GM21576 (cell line): ENCODE measurements around the gene C1QC.

Experiments used
- ATAC-seq: cut with Tn5 transposase; IDR thresholded peaks from one replicate; pipeline ENCODE4 v1.9.1; 2021; ENCODE audit warnings: mild to moderate bottlenecking, moderate library complexity; ENCODE audit not compliant: unreplicated experiment

Gene C1QC

GRCh38 chr1:22643381-22643780, at the start of gene C1QC:
C1QC (plus strand) TSS chr1:22643633; CDS start chr1:22644024, 391 bp downstream.
- no peak for ATAC-seq

- ATAC-seq = no peak
These were observed 49.0 kb upstream of the C1QC start for GRCh38 chr1:22594396-22594795.

- ATAC-seq = no peak
These were observed 48.3 kb upstream of the C1QC start for GRCh38 chr1:22595108-22595507.

GRCh38 chr1:22597301-22597965, 46.0 kb upstream of the C1QC start:
- no peak for ATAC-seq

GRCh38 chr1:22597996-22598395, 45.4 kb upstream of the C1QC start:
- no peak for ATAC-seq

GRCh38 chr1:22598736-22599135, 44.7 kb upstream of the C1QC start:
- ATAC-seq = no peak

- no peak for ATAC-seq
These were observed 43.2 kb upstream of the C1QC start for GRCh38 chr1:22600071-22600816.

GRCh38 chr1:22600817-22601605, 42.4 kb upstream of the C1QC start:
- no peak for ATAC-seq

GRCh38 chr1:22601610-22602009, 41.8 kb upstream of the C1QC start:
- ATAC-seq = no peak

GRCh38 chr1:22602060-22602740, 41.2 kb upstream of the C1QC start:
- ATAC-seq = no peak

- ATAC-seq = no peak
These were observed 37.3 kb upstream of the C1QC start for GRCh38 chr1:22606161-22606560.

GRCh38 chr1:22607154-22607553, 36.3 kb upstream of the C1QC start:
- no peak for ATAC-seq

- ATAC-seq = no peak
These were observed 35.1 kb upstream of the C1QC start for GRCh38 chr1:22608361-22608760.

GRCh38 chr1:22609291-22609690, 34.1 kb upstream of the C1QC start:
- ATAC-seq = no peak

GRCh38 chr1:22611530-22611947, 31.9 kb upstream of the C1QC start:
- ATAC-seq = no peak

- ATAC-seq = no peak
These were observed 30.5 kb upstream of the C1QC start for GRCh38 chr1:22612671-22613571.

GRCh38 chr1:22613572-22613918, 29.9 kb upstream of the C1QC start:
- ATAC-seq = no peak

GRCh38 chr1:22613951-22614350, 29.5 kb upstream of the C1QC start:
- ATAC-seq = no peak

GRCh38 chr1:22615886-22616285, 27.5 kb upstream of the C1QC start:
- ATAC-seq = no peak

GRCh38 chr1:22616571-22616970, 26.9 kb upstream of the C1QC start:
- no peak for ATAC-seq
